Neural progenitor cell (in vitro differentiated cells): ENCODE measurements around the gene ABCC4.

Source experiments
- CTCF ChIP-seq: fragments of 200-600 bp; sonication (generic); IDR thresholded peaks from 2 replicates; pipeline ENCODE4 v1.5.1; 2017; ENCODE audit warnings: antibody characterized with exemption, mild to moderate bottlenecking
- EZH2 ChIP-seq: fragments of 200-600 bp; sonication (generic); IDR thresholded peaks from 2 replicates; pipeline ENCODE4 v1.6.1; 2017; ENCODE audit warnings: antibody characterized with exemption, mild to moderate bottlenecking, moderate library complexity
- EZH2phosphoT487 ChIP-seq: fragments of 200-600 bp; sonication (generic); IDR thresholded peaks from 2 replicates; pipeline ENCODE4 v1.6.1; 2017; ENCODE audit warnings: antibody characterized with exemption

GRCh38 chr13:95025116-95025515, 276.1 kb downstream of the ABCC4 start:
- no peak for TF ChIP-seq EZH2phosphoT487
- TF ChIP-seq CTCF: no peak
- no peak for TF ChIP-seq EZH2
